ENCODE results near the gene RPS15A. TPM values are rescaled to one million over a fixed set of nuclear protein-coding genes. Genes with fewer than 3 reads are reported as not detected.

The RPS15A gene
- total RNA-seq, result 1,200 and 1,259 TPM in 2 replicates
- long read RNA-seq, transcript RPS15A-201 (5 exons, 2,203 nt), result minor isoform, 11 of 770 reads
- long read RNA-seq, transcript RPS15A-203 (5 exons, 525 nt), result major isoform, 694 of 770 reads
- long read RNA-seq, partial matches to known transcripts, result 55 of 770 reads
- long read RNA-seq, other reads (novel, unspliced or antisense), result 9 of 770 reads

- Mint-ChIP-seq H3K36me3 (ENCODE audit: unreplicated experiment) (peaks cover 52% of the 10 kb centered on the region), H3K9me3 (ENCODE audit: unreplicated experiment) (no peaks in the 10 kb centered on the region), H3K27me3 (ENCODE audit: unreplicated experiment) (no peaks in the 10 kb centered on the region), H3K4me3 (ENCODE audit: unreplicated experiment) (peak within 1 kb of the TSS; percentile 97), H3K4me1 (ENCODE audit: unreplicated experiment) (peaks cover 46% of the 10 kb centered on the region), H3K27ac (ENCODE audit: unreplicated experiment) (peak within 1 kb of the TSS; percentile 93)
- DNase-seq (ENCODE audit: extremely low spot score, unreplicated experiment), result peak; percentile 96
- TF ChIP-seq, protein P1, sequence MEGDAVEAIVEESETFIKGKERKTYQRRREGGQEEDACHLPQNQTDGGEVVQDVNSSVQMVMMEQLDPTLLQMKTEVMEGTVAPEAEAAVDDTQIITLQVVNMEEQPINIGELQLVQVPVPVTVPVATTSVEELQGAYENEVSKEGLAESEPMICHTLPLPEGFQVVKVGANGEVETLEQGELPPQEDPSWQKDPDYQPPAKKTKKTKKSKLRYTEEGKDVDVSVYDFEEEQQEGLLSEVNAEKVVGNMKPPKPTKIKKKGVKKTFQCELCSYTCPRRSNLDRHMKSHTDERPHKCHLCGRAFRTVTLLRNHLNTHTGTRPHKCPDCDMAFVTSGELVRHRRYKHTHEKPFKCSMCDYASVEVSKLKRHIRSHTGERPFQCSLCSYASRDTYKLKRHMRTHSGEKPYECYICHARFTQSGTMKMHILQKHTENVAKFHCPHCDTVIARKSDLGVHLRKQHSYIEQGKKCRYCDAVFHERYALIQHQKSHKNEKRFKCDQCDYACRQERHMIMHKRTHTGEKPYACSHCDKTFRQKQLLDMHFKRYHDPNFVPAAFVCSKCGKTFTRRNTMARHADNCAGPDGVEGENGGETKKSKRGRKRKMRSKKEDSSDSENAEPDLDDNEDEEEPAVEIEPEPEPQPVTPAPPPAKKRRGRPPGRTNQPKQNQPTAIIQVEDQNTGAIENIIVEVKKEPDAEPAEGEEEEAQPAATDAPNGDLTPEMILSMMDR (IDR thresholded peaks at IDR 0.05), result no peak
Measured at GRCh38 chr16:18789850-18790706, at the start of gene RPS15A. Gene RPS15A (minus strand): TSS chr16:18790334. CDS start chr16:18789113, 1,221 bp downstream.

DNA sequence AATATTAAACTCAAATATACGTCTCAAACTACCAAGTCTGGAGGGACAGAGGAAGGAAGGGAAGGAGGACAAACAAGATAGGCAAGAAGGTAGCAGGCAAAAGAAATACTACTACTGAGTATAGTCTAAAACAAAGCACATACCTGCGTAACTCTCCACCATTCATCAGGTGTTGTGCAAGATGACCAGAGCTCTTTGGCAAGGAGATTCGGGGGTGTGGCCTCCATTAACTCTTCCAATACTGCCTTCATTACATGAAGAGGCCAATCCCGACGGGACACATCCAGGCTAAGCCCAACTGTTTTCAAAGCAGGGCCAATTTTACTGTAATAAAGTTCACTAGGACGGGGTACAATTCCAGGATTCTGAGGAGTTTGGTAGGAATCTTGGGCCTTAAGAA lies 49.4 kb upstream of the RPS15A start:
- no peak for DNase-seq (ENCODE audit: extremely low spot score, unreplicated experiment)
- Mint-ChIP-seq H3K27ac (ENCODE audit: unreplicated experiment) (no peak overlapping the region), H3K4me1 (ENCODE audit: unreplicated experiment) (no peaks in the 10 kb centered on the region), H3K4me3 (ENCODE audit: unreplicated experiment) (no peak overlapping the region), H3K27me3 (ENCODE audit: unreplicated experiment) (no peaks in the 10 kb centered on the region), H3K9me3 (ENCODE audit: unreplicated experiment) (no peaks in the 10 kb centered on the region), H3K36me3 (ENCODE audit: unreplicated experiment) (peaks cover 71% of the 10 kb centered on the region)
- TF ChIP-seq, protein P1 (IDR thresholded peaks at IDR 0.05), result no peak

DNA sequence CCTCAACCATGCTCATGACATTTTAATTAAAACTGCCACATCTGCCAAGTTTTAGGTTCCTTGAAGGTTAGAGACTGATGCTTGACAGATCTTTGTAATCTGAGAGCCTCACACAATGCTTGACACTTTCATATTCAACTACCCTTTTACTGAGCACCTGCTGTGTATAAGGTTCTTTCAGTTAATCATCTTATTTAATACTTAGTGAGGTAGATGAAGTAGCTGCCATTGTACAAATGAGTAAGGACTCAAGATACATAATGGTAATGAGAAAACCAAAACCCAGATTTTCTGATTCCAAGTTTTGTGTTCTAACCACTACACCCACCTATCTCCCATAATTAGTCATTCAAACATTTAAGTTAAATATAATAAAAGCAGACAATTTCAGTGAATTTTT lies 46.6 kb upstream of the RPS15A start:
- TF ChIP-seq, protein P1 (IDR thresholded peaks at IDR 0.05), result no peak
- DNase-seq (ENCODE audit: extremely low spot score, unreplicated experiment), result no peak
- Mint-ChIP-seq H3K36me3 (ENCODE audit: unreplicated experiment) (peaks cover 73% of the 10 kb centered on the region), H3K9me3 (ENCODE audit: unreplicated experiment) (no peaks in the 10 kb centered on the region), H3K27ac (ENCODE audit: unreplicated experiment) (no peak overlapping the region), H3K4me3 (ENCODE audit: unreplicated experiment) (no peak overlapping the region), H3K27me3 (ENCODE audit: unreplicated experiment) (no peaks in the 10 kb centered on the region), H3K4me1 (ENCODE audit: unreplicated experiment) (no peaks in the 10 kb centered on the region)

- H3K27me3 Mint-ChIP-seq (ENCODE audit: unreplicated experiment), result no peaks in the 10 kb centered on the region
- no peak overlapping the region for H3K27ac Mint-ChIP-seq (ENCODE audit: unreplicated experiment)
- H3K4me1 Mint-ChIP-seq (ENCODE audit: unreplicated experiment), result no peaks in the 10 kb centered on the region
- H3K36me3 Mint-ChIP-seq (ENCODE audit: unreplicated experiment), result peaks cover 71% of the 10 kb centered on the region
- no peak overlapping the region for H3K4me3 Mint-ChIP-seq (ENCODE audit: unreplicated experiment)
- no peaks in the 10 kb centered on the region for H3K9me3 Mint-ChIP-seq (ENCODE audit: unreplicated experiment)
- TF ChIP-seq, protein P1 (IDR thresholded peaks at IDR 0.05), result no peak
- DNase-seq (ENCODE audit: extremely low spot score, unreplicated experiment), result no peak
Measured at GRCh38 chr16:18834864-18835263, 44.7 kb upstream of the RPS15A start.

Data from osteocyte (in vitro differentiated cells).